Peyer's patch (tissue), 4 donors: ENCODE results near the gene PROP1.
"Not testable (repeated sequence)": the region's sequence is repeated elsewhere in the genome, so short reads cannot be mapped to it uniquely, and the experiment has no call there.

Experiments used
- CTCF ChIP-seq, 6 experiments: fragments of 450-650 bp in 4 of 6; fragments of 200-600 bp in 2 of 6; sonication (generic) in 1 of 6; IDR thresholded peaks; one replicate each; pipeline ENCODE4 v1.5.1; 2017 to 2019; ENCODE audit warnings: antibody characterized with exemption in 6 of 6, mild to moderate bottlenecking in 3 of 6, moderate library complexity in 1 of 6
- POLR2A ChIP-seq, 2 donors: fragments of 450-650 bp; IDR thresholded peaks; one replicate each; pipeline ENCODE4 v1.5.1; 2017; ENCODE audit warnings: antibody characterized with exemption in 2 of 2, mild to moderate bottlenecking in 2 of 2, moderate library complexity in 2 of 2

- TF ChIP-seq CTCF, POLR2A (IDR thresholded peaks at IDR 0.05): not testable (repeated sequence)
Observed at GRCh38 chr5:177945145-177945544, 50.9 kb downstream of the PROP1 start.
